ENCODE data around the gene ATP11B. TPM values are rescaled to one million over a fixed set of nuclear protein-coding genes. Genes with fewer than 3 reads are reported as not detected.

ATP11B gene
- total RNA-seq, 1 donor from 2014 or later = 42.8 TPM

- Histone ChIP-seq H4K20me1 (ENCODE audit: insufficient read depth, low read length) (no peaks in the 10 kb centered on the region), H3K4me3 (ENCODE audit: insufficient read depth, low read depth, low read length) (no peak overlapping the region), H3K4me1 (ENCODE audit: insufficient read depth, low read length) (no peaks in the 10 kb centered on the region), H3K27ac (ENCODE audit: low read depth, low read length) (no peak overlapping the region), H3K9me3 (ENCODE audit: insufficient read depth, low read depth, low read length) (no peaks in the 10 kb centered on the region), H3K27me3 (ENCODE audit: insufficient read depth, low read length) (no peaks in the 10 kb centered on the region), H3K4me2 (ENCODE audit: low read length) (no peak overlapping the region), H3K9ac (ENCODE audit: low read length) (no peak overlapping the region), H3K79me2 (ENCODE audit: insufficient read depth, low read length) (no peaks in the 10 kb centered on the region), H3K36me3 (ENCODE audit: insufficient read depth, low read length) (no peaks in the 10 kb centered on the region), H2AFZ (ENCODE audit: low read depth, low read length) (no peak overlapping the region)
- no peaks in the 10 kb centered on the region for H3K27me3 Mint-ChIP-seq (ENCODE audit: low read depth, unreplicated experiment)
- no peak for DNase-seq (ENCODE audit: low read depth)
- TF ChIP-seq EZH2 (IDR thresholded peaks at IDR 0.05; ENCODE audit: insufficient read depth, low read length) (no peak), CTCF (IDR thresholded peaks at IDR 0.05; ENCODE audit: insufficient read depth, low read depth, low read length) (no peak)
- H3K4me1 Mint-ChIP-seq (ENCODE audit: low read depth, unreplicated experiment) = peaks cover 10% of the 10 kb centered on the region
- no peak overlapping the region for H3K27ac Mint-ChIP-seq (ENCODE audit: unreplicated experiment)
- peaks cover 11% of the 10 kb centered on the region for H3K36me3 Mint-ChIP-seq (ENCODE audit: low read depth, unreplicated experiment)
- H3K9me3 Mint-ChIP-seq (ENCODE audit: unreplicated experiment) = no peaks in the 10 kb centered on the region
- no peak overlapping the region for H3K4me3 Mint-ChIP-seq (ENCODE audit: unreplicated experiment)
- FAIRE-seq = no peak
These were observed 163.9 kb downstream of the ATP11B start for GRCh38 chr3:182957226-182957625.

- TF ChIP-seq CTCF (IDR thresholded peaks at IDR 0.05; ENCODE audit: insufficient read depth, low read depth, low read length) (no peak), EZH2 (IDR thresholded peaks at IDR 0.05; ENCODE audit: insufficient read depth, low read length) (no peak)
- H3K27me3 Mint-ChIP-seq (ENCODE audit: low read depth, unreplicated experiment) = no peaks in the 10 kb centered on the region
- no peaks in the 10 kb centered on the region for H3K4me1 ChIP-seq (ENCODE audit: insufficient read depth, low read length)
- H3K9me3 ChIP-seq (ENCODE audit: insufficient read depth, low read depth, low read length) = no peaks in the 10 kb centered on the region
- no peak overlapping the region for H3K4me3 Mint-ChIP-seq (ENCODE audit: unreplicated experiment)
- H3K27ac Mint-ChIP-seq (ENCODE audit: unreplicated experiment) = no peak overlapping the region
- H3K27ac ChIP-seq (ENCODE audit: low read depth, low read length) = no peak overlapping the region
- no peak overlapping the region for H3K4me3 ChIP-seq (ENCODE audit: insufficient read depth, low read depth, low read length)
- no peaks in the 10 kb centered on the region for H3K36me3 ChIP-seq (ENCODE audit: insufficient read depth, low read length)
- no peak overlapping the region for H2AFZ ChIP-seq (ENCODE audit: low read depth, low read length)
- DNase-seq (ENCODE audit: low read depth) (no peak), FAIRE-seq (no peak)
- H3K4me2 ChIP-seq (ENCODE audit: low read length) = no peak overlapping the region
- no peaks in the 10 kb centered on the region for H3K79me2 ChIP-seq (ENCODE audit: insufficient read depth, low read length)
- peaks cover 10% of the 10 kb centered on the region for H3K4me1 Mint-ChIP-seq (ENCODE audit: low read depth, unreplicated experiment)
- H3K9ac ChIP-seq (ENCODE audit: low read length) = no peak overlapping the region
- no peaks in the 10 kb centered on the region for H3K9me3 Mint-ChIP-seq (ENCODE audit: unreplicated experiment)
- H4K20me1 ChIP-seq (ENCODE audit: insufficient read depth, low read length) = no peaks in the 10 kb centered on the region
- peaks cover 9% of the 10 kb centered on the region for H3K36me3 Mint-ChIP-seq (ENCODE audit: low read depth, unreplicated experiment)
- no peaks in the 10 kb centered on the region for H3K27me3 ChIP-seq (ENCODE audit: insufficient read depth, low read length)
These were observed 164.5 kb downstream of the ATP11B start for GRCh38 chr3:182957676-182958266.
